Thyroid gland (tissue), 4 donors: ENCODE measurements around the gene DNAJC16.

ENCODE experiments used
- POLR2A ChIP-seq, 2 donors: fragments of 450-650 bp; IDR thresholded peaks; one replicate each; pipeline ENCODE4 v1.6.1; 2017; ENCODE audit warnings: antibody characterized with exemption in 2 of 2, mild to moderate bottlenecking in 2 of 2, moderate library complexity in 1 of 2
- TF ChIP-seq, protein P1 (sequence below), 6 experiments: fragments of 200-600 bp in 3 of 6; fragments of 450-650 bp in 3 of 6; sonication (generic) in 3 of 6; IDR thresholded peaks; one replicate each; pipeline ENCODE4 v1.5.1; 2016 to 2019; ENCODE audit warnings: antibody characterized with exemption in 6 of 6, mild to moderate bottlenecking in 2 of 6, inconsistent platforms in 1 of 6, moderate library complexity in 1 of 6

DNA sequence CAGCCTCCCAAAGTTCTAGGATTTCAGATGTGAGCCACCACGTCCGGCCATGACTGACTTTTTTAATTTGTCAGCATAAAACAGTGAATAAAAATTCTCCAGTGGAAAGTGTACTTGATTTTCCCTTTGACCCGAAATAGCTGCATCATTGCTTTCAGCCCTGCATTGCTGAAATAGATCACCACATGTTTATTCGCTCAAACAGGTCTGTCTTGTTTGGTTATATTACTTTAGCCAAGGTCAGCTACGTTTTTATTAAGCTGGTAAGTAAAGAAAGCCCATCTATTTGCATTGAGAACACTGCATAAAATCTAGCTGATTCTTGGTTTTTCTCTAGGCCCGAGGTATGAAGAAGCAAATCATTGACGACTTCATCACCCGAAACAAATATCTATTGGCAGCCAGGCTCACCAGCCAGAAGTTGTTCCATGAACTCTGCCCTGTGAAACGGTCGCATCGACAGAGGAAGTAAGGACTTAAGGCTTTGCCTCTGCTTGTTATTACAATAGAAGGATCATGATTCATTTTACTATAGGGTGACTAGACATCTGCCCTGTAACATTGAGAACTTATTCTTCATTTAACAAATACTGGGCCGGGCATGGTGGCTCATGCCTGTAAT, 32.7 kb downstream of the DNAJC16 start:
- TF ChIP-seq, protein P1, sequence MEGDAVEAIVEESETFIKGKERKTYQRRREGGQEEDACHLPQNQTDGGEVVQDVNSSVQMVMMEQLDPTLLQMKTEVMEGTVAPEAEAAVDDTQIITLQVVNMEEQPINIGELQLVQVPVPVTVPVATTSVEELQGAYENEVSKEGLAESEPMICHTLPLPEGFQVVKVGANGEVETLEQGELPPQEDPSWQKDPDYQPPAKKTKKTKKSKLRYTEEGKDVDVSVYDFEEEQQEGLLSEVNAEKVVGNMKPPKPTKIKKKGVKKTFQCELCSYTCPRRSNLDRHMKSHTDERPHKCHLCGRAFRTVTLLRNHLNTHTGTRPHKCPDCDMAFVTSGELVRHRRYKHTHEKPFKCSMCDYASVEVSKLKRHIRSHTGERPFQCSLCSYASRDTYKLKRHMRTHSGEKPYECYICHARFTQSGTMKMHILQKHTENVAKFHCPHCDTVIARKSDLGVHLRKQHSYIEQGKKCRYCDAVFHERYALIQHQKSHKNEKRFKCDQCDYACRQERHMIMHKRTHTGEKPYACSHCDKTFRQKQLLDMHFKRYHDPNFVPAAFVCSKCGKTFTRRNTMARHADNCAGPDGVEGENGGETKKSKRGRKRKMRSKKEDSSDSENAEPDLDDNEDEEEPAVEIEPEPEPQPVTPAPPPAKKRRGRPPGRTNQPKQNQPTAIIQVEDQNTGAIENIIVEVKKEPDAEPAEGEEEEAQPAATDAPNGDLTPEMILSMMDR (IDR thresholded peaks at IDR 0.05): no peak
- no peak for TF ChIP-seq POLR2A (IDR thresholded peaks at IDR 0.05)
